CD4-positive, alpha-beta T cell treated with Interleukin-15 for 4 hours (primary cell): ENCODE measurements around the gene ATP5IF1.

ENCODE experiments used
- DNase-seq: peaks from one replicate; pipeline ENCODE4 v3.0.0-alpha.2; 2020; ENCODE audit warnings: low spot score

The ATP5IF1 gene

DNA sequence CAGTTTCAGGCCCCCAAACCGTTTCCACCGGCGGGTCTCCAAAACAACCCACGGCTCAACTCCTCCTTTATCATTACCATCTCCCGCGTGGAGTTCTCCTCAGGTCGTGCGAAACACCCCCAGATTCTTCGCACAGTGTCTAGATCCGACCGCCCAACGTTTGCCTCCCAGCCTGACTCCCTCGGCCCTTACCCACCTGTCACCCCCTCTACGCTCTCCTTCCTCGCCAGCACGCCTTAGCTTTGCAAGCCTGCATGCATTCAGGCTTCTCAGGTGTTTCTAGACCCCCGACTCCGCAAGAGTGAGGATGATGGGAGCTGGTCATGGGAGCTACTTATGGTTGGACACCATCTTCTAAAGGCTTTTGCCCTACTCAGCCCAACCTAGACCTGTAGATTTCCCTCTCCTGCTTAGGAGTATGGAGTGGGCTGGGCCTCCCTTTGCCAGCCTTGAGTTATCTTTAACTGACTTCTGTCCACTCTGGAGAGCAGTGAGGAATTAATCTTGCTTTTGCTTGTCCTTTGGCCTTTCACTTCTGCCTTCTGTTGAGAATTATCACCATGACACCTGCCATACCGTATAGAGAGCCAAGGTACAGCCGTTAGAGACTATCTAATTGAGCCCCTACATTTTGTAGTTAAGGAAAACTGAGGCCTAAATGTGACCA lies 865 bp downstream of the ATP5IF1 start:
- DNase-seq: no peak

DNA sequence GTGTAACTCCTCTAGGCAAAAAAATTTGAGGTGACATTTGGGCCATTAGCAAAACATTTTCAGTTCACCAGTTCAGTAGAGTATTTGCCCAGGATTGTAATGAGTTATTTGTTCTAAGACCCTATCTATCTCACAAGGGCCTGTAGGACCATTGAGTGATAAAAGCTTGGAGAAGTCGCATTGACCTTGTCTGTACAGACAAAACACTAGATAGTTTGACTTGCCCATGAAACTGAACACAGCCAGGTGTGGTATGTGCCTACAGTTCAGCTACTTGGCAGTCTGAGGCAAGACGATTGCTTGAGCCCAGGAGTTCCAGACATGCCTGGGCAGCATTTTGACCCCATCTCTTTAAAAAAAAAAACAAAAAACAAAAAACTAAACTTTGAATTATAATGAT lies 3.1 kb downstream of the ATP5IF1 start:
- DNase-seq: no peak

- no peak for DNase-seq
These were observed 4.1 kb downstream of the ATP5IF1 start for GRCh38 chr1:28240024-28240423.

DNA sequence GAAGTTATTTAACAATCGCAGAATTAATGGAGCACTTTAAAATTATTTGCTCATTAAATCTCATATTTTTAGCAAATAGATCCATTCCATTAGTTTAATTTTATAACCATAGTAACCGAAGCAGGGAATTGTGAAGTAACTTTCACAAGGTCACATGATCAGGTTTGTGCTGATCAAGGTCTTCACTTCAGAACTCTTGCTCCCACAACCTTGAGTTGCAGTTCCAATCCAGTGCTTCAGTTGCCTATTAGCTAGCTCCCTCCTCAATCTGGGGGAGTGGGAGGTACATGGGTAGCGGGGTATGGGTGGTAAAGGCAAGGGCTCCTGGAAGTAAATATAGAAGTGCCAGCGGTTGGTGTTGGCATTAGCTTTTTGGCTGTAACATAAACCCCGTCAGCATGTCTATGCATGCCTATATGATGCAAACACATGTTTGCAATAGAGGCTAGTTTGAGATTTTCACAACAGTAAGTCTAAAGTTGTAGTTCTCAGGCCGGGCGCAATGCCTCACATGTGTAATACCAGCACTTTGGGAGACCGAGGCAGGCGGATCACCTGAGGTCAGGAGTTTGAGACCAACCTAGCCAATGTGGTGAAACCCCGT lies 5.8 kb downstream of the ATP5IF1 start:
- DNase-seq: no peak

- DNase-seq: peak; percentile 31
These were observed 7.9 kb downstream of the ATP5IF1 start for GRCh38 chr1:28243685-28244311.

DNA sequence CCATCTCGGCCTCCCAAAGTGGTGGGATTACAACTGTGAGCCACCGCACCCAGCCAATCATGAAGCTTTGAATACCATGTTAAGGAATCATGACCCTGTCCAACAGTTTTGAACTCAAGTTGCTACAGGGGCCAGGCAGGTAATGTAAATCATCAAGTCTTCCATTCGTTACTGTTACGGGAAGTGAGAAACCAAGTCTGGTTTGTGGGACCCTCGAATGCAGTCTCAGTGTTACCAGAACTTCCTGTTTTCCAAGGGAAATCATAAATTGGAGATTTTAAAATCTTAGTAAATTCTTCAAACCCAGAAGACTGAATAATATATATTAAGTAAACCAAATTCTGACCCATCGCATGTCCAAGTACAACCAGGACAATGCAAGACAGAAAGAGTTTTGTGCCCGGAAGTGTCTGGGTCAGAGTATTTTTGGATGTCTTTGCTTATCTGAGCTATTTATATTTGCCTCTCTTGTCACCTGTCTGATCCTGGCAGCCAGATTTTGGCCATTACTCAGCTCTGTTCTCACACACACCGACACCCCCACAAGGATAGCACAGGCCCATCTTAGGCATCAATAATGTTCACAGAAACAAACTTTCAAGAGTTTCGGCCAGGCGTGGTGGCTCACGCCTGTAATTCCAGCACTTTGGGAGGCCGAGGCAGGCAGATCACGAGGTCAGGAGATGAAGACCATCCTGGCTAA lies 8.8 kb downstream of the ATP5IF1 start:
- no peak for DNase-seq

DNA sequence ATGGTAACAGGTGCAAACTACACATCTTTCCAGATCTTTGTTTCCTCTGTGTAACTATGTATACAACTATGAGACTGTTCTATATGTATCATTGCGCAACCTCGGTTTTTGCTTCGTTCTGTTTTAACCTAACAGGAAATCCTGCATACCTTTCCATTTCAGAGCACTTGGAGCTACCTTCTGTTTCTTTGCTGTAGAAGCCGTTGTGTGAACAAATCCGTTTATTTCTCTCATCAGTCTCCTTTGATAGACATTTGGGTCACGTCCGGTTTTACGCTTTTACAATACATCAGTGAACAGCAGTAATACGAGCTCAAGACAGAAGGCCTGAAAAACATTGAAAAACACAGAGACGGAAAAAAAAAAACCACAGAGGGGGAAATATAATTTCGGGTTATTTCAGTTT lies 10.5 kb downstream of the ATP5IF1 start:
- peak; percentile 66 for DNase-seq

DNA sequence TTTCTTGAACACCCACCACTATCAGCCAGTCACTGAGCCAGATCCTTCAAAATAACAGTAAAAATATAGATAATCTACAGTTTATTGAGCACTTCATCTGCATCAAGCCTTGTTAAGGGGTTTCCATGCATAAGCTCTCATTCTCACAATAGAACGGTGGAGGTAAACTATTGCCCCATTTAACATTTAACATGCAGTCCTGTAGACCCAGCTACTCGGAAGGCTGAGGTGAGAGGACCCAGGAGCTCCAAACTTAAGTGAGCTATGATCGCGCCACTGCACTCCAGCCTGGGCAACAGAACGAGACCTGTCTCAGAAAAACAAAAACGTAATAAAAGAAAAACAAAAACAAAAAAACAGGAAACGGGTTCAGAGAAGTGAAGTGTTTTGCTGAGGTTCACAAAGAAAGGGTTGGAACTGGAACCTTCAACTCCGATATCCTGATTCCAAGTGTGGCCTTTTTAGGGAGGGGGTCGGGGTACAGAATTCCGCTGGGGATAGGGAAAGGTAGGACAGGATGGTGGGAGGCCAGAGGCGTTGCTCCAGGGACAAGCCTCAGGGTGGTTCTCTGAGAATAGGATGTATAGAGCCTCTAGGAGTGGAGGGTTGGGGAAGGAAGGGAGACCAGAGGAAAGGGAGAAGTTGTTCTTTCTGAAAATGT lies 11.8 kb downstream of the ATP5IF1 start:
- DNase-seq: no peak

DNA sequence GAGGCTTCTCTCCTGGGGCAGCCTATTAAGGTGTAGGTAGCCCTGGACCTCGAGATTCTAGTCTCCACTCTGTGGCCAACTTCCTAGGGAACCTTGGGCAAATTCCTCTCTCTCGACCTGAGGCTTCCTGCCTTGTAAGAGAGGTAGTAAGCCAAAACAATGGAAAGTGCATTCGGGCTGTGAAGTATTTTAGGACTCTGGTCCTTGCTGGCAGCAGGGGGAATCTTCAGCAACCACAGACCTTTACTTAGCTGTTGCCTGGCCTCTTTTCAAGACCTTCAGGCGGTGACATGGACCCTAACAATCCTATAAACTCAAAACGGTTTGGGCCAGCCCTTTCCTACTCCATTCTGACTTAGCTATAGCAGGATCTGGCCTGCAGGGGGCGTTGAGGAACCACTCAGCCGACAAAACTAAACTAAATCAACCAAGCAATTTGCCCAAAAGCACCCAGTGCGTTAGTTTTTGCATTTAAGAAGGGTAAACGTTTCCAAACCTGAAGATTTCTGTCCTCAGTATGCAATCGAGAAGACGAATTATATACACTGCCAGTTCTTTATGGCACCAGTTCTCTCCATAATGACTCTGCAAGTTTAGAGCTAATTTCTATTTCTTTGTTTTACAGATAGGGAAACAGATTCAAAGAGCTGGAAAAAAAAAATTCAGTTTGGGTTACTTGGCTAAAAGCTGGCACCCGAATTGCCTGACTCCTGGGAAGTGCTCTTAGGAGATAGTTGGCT lies 12.5 kb downstream of the ATP5IF1 start:
- DNase-seq: peak; percentile 84

DNA sequence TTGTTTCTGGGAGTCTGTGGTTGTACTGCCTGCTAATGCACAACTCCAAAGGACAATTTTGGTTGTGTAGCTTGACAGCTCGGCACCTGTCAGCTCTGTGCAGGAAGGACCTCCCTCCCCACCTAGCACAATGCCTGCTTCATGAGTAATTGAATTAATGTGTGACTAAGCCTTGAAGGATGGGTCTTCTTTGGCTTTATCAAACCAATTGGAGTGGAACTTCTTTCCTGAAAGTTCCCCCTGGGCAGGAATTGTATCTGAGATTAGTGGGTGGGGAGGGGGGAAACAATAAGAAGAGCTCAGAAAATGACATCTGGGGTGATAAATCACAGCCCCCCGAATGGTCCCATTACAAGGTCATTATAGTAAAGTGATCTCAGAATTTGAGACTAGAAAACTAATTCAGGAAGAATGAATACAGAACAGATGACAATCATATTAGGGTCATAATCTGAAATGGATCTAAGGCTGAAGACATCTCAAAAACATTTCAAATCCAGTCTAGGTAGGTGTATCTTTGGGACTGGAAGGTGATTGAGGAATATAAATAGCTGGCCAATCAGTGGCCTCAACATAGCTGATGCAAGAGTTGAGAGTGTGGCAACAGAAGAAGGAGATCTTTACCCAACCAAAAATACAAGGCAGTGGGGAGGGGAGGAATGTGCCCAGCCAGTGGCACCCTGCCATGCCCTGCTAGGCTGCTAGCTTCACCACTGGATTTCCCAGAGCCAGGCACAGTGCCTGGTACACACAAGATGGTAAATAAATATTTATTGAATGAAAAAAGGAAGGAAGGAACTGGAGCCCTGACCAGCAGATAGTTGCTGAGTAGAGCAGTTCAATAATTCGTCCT lies 13.3 kb downstream of the ATP5IF1 start:
- peak; percentile 37 for DNase-seq

DNA sequence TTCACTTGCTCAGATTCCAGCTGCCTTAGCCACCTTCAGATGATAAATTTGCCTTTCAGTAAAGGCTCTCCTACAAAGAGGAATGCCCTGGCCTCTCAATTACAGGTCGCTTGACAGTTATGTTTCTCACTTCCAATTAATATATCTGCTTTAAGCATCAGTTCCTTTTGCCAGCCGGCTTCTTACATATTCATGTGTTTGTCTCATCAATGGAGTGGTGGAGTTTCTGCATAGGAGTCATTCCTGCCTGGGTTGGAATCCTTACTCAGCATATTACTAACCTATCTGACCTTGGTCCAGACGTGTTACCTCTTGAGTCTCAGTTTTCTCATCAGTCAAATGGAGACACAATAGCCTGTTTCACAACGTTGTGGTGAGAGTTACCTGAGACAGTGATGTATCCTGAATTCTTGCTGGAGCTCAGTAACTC lies 14.0 kb downstream of the ATP5IF1 start:
- no peak for DNase-seq

GRCh38 chr1:28256197-28256827 lies 20.4 kb downstream of the ATP5IF1 start:
- DNase-seq: peak; percentile 55

DNA sequence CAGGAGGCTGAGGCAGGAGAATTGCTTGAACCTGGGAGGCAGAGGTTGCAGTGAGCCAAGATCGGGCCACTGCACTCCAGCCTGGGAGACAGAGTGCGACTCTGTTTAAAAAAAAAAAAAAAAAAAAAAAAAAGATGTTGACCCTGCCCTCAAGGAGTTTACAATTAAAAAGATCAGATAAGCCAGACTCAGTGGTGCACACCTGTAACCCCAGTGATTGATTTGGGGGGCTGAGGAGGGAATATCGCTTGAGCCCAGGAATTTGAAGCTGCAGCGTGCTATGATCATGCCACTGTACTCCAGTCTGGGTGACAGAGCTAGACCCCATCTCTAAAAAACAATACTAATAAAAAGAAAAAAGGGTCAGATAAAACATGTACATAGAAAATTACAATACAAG lies 21.8 kb downstream of the ATP5IF1 start:
- no peak for DNase-seq

DNA sequence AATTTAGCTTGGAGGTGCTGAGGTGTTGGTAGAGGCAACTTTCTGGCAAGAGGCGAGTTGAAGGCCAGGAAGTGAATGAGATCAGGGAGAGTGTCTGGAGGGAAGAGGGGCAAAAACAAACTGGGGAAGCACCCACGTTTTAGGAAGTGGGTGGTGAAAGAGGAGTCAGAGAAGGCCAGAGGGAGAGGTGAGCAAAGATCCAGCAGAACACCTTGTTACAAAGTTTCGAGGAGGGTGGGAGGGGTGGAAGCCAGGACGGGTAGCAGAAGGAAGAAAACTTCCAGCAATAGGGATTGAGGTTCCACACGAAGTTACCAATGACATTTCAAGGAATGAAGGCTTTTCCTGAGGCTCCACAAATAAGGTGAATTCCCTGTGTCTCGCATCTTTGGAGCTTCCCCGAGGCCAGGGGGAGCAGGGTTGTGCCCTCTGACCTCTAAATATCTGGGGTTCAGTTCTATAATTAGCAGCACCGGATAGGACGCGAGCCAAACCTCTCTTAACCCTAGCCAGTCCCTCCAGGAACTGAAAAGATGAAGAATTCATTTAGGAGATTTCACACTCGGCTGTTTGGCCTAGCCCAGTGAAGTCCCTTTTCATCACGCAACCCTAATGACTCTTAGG lies 22.8 kb downstream of the ATP5IF1 start:
- no peak for DNase-seq

- peak; percentile 99 for DNase-seq
These were observed 23.5 kb downstream of the ATP5IF1 start, which contains the start of gene SESN2 for GRCh38 chr1:28259252-28259933. Gene SESN2, plus strand, starts transcription at chr1:28259518. Its CDS starts 330 bp downstream, at chr1:28259848.

GRCh38 chr1:28259934-28260802 lies 24.2 kb downstream of the ATP5IF1 start:
- no peak for DNase-seq

DNA sequence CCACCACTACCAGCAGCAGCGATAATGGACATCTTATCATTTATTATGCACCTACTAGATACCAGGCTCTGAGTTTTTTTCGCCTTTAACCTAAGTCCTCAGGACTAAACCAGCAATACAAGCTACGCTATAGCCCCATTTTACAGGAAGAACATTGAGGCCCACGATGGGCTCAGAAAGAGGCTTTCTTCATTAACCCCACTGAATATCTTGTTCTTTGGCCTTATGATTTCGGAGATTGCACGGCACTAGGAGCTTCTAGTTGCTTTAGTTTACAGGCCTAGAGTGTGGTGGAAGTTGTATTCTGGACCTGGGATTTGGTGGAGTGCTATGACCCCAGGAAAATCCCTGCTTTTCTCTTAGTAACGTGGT lies 24.9 kb downstream of the ATP5IF1 start:
- no peak for DNase-seq

DNA sequence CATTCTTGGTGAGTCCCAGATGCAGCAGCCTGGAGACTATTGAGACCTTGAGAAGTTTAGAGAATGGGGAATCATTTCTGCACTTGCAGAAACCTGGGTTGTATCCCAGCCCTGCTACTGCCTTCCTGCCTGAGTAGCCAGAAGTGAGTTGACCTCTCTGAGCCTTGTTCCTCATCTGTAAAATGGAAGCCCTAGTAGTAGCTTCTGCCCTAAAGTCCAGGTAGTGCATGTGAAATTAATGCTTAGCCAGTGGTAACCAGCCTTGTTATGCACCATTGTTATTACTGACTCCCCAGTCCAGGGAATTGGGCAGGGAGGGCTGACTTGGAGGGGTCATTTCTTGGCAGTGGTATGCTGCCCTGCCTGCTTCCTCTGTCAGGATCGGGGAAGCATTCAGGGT lies 29.0 kb downstream of the ATP5IF1 start:
- DNase-seq: no peak
